Activated CD4-positive, alpha-beta memory T cell treated with anti-CD3 and anti-CD28 coated beads for 36 hours (primary cell): ENCODE data around the gene ERAL1. TPM values are rescaled to one million over a fixed set of nuclear protein-coding genes. Genes with fewer than 3 reads are reported as not detected.

ENCODE experiments used
- microRNA-seq: library from miRNA; unstranded; fragments of <30 nt; microRNA quantifications from one replicate; pipeline ENCODE4 v1.2.0, GENCODE V29; 2022; ENCODE audit warnings: borderline number of aligned reads, borderline microRNAs expressed, borderline replicate concordance
- total RNA-seq, 2 experiments: library from RNA; stranded (reverse); gene quantifications; one replicate each; pipeline ENCODE4 v1.2.3, GENCODE V29; 2021

Gene ERAL1
- total RNA-seq, 2 experiments from 2014 or later: 43.0 to 48.5 TPM

Small RNA genes within 50 kb of the gene (microRNA-seq; reads per million reads assigned to microRNA genes)
- not detected for gene MIR451B

Other genes with a start within 250 kb of the ERAL1 start
- 10 to 100 TPM; 14.2 to 17.5 TPM for gene RSKR, start 240.8 kb upstream of the ERAL1 start, total RNA-seq
- gene BLTP2, start 209.9 kb upstream of the ERAL1 start, total RNA-seq: 100 to 1,000 TPM; 127 to 133 TPM
- 10 to 100 TPM; 38.4 to 43.5 TPM for gene SDF2, start 193.1 kb upstream of the ERAL1 start, total RNA-seq
- gene SUPT6H, start 192.8 kb upstream of the ERAL1 start, total RNA-seq: 10 to 100 TPM; 59.4 to 65.9 TPM
- gene PROCA1, start 143.1 kb upstream of the ERAL1 start, total RNA-seq: 1 to 10 TPM; 4.5 TPM
- 1 to 10 TPM; 4.9 to 6.6 TPM for gene RAB34, start 137.1 kb upstream of the ERAL1 start, total RNA-seq
- 1,000 to 10,000 TPM; 2,357 to 2,419 TPM for gene RPL23A, start 135.0 kb upstream of the ERAL1 start, total RNA-seq
- gene TLCD1, start 128.8 kb upstream of the ERAL1 start, total RNA-seq: 1 to 10 TPM; 9.1 to 9.5 TPM
- gene NEK8, start 126.2 kb upstream of the ERAL1 start, total RNA-seq: 1 to 10 TPM; 3.4 to 4.0 TPM
- gene TRAF4, start 111.0 kb upstream of the ERAL1 start, total RNA-seq: 10 to 100 TPM; 83.0 to 83.9 TPM
- 10 to 100 TPM; 18.6 to 21.5 TPM for gene FAM222B, start 12.2 kb upstream of the ERAL1 start, total RNA-seq
- gene FLOT2, start 42.7 kb downstream of the ERAL1 start, total RNA-seq: 100 to 1,000 TPM; 110 to 118 TPM
- gene DHRS13, start 48.1 kb downstream of the ERAL1 start, total RNA-seq: 10 to 100 TPM; 18.0 to 20.6 TPM
- 10 to 100 TPM; 44.0 to 44.8 TPM for gene PHF12, start 96.5 kb downstream of the ERAL1 start, total RNA-seq
- gene SEZ6, start 151.0 kb downstream of the ERAL1 start, total RNA-seq: not detected
- 1 to 10 TPM; 1.5 to 2.4 TPM for gene PIPOX, start 188.1 kb downstream of the ERAL1 start, total RNA-seq